Mammary epithelial cell (primary cell): Measurements from ENCODE around the gene PROSER2.

Experiments
- EZH2 ChIP-seq: IDR thresholded peaks from 2 replicates; pipeline ENCODE4 v1.6.1; 2012; ENCODE audit warnings: low read length, inconsistent platforms, borderline replicate concordance
- TF ChIP-seq, protein P1 (sequence below), 2 donors: IDR thresholded peaks in 1 of 2; conservative IDR thresholded peaks in 1 of 2; 2 replicates each; pipeline ENCODE4 v1.5.1; 2011 to 2012; ENCODE audit warnings: inconsistent platforms in 2 of 2, low read length in 2 of 2, mild to moderate bottlenecking in 2 of 2, control low read depth in 1 of 2, low read depth in 1 of 2; ENCODE audit not compliant: insufficient read depth in 1 of 2; ENCODE audit errors: extremely low read depth in 1 of 2

GRCh38 chr10:11891776-11892486 lies 68.8 kb downstream of the PROSER2 start:
- TF ChIP-seq EZH2: no peak
- TF ChIP-seq, protein P1, sequence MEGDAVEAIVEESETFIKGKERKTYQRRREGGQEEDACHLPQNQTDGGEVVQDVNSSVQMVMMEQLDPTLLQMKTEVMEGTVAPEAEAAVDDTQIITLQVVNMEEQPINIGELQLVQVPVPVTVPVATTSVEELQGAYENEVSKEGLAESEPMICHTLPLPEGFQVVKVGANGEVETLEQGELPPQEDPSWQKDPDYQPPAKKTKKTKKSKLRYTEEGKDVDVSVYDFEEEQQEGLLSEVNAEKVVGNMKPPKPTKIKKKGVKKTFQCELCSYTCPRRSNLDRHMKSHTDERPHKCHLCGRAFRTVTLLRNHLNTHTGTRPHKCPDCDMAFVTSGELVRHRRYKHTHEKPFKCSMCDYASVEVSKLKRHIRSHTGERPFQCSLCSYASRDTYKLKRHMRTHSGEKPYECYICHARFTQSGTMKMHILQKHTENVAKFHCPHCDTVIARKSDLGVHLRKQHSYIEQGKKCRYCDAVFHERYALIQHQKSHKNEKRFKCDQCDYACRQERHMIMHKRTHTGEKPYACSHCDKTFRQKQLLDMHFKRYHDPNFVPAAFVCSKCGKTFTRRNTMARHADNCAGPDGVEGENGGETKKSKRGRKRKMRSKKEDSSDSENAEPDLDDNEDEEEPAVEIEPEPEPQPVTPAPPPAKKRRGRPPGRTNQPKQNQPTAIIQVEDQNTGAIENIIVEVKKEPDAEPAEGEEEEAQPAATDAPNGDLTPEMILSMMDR (conservative IDR thresholded peaks at IDR 0.05 in 1 of 2, IDR thresholded peaks at IDR 0.05 in 1 of 2; ENCODE audit: extremely low read depth in 1 of 2, insufficient read depth in 1 of 2, low read depth in 1 of 2, low read length in 2 of 2): no peak
